ENCODE data around the gene GYPA.

GRCh38 chr4:144141493-144141892 lies 975 bp upstream of the GYPA start:
- no peak for TF ChIP-seq CTCF (IDR thresholded peaks at IDR 0.05 in 8 of 11, conservative IDR thresholded peaks at IDR 0.05 in 3 of 11)
- no peak for TF ChIP-seq POLR2A (IDR thresholded peaks at IDR 0.05)
- no peak for TF ChIP-seq POLR2AphosphoS5 (IDR thresholded peaks at IDR 0.05)

Measured in spleen (tissue), 7 donors.